ENCODE measurements around the gene PTPN11.

DNA sequence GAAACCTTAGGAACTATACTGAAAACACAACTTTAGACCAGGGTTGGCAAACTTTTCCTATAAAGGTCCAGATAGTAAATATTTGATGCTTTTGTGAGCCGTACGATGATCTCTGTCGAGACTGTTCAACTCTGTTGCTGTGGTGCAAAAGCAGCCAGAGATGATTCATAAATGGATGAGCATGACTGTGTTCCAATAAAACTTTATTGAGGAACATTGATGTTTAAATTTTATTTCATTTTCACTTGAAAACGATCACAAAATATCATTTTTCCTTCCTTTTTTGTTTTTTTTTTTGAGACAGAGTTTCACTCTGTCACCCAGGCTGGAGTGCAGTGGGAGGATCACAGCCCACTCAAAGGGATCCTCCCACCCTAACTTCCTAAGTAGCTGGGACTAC, 105.5 kb downstream of the PTPN11 start:
- no peak for TF ChIP-seq EZH2 (IDR thresholded peaks at IDR 0.05; ENCODE audit: insufficient read depth, poor library complexity, severe bottlenecking)
- no peak for TF ChIP-seq EZH2phosphoT487 (IDR thresholded peaks at IDR 0.05; ENCODE audit: insufficient read depth, low read depth)
